Fibroblast of the aortic adventitia (primary cell): Measurements from ENCODE around the gene DNAH6. TPM values are rescaled to one million over a fixed set of nuclear protein-coding genes. Genes with fewer than 3 reads are reported as not detected.

Experiments used
- DNase-seq: peaks from one replicate; pipeline ENCODE4 v3.0.0-alpha.2; 2010; ENCODE audit warnings: low read depth
- H3K4me3 ChIP-seq: 2 replicates; pipeline ENCODE4 v1.5.1; 2011; ENCODE audit warnings: low read depth, mild to moderate bottlenecking, control low read depth, low read length, moderate library complexity
- total RNA-seq: library from RNA; depleted of rRNA; stranded (reverse); fragments of >200 nt; gene quantifications from 2 replicates; pipeline ENCODE4 v1.2.3, GENCODE V29; 2012; ENCODE audit warnings: low replicate concordance
- TF ChIP-seq, protein P1 (sequence below): IDR thresholded peaks from 2 replicates; pipeline ENCODE4 v1.5.1; 2011; ENCODE audit warnings: mild to moderate bottlenecking, low read length, control low read depth, inconsistent platforms; ENCODE audit not compliant: insufficient read depth

Gene DNAH6
- total RNA-seq, 1 donor = under 0.01 TPM

DNA sequence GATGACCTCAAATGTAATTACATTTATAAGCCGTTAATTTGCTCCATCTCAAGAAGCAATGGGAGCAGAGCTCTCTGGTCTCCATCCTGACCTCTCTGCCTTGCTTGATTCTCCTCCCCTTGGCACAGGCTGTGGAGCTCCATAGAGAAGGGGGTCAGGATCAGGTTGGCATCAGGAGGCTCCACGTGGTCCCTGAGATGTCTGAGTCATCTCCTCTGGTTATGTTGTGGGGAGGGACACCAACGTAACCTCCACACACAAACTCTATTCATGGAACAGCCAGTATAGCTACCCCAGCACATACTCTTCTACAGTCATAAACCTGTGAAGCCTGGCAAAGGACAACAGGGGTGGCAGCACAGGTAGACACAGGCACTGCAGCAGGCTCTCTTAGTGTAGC is 335.6 kb downstream of the DNAH6 start:
- no peak overlapping the region for H3K4me3 ChIP-seq
- no peak for DNase-seq
- TF ChIP-seq, protein P1, sequence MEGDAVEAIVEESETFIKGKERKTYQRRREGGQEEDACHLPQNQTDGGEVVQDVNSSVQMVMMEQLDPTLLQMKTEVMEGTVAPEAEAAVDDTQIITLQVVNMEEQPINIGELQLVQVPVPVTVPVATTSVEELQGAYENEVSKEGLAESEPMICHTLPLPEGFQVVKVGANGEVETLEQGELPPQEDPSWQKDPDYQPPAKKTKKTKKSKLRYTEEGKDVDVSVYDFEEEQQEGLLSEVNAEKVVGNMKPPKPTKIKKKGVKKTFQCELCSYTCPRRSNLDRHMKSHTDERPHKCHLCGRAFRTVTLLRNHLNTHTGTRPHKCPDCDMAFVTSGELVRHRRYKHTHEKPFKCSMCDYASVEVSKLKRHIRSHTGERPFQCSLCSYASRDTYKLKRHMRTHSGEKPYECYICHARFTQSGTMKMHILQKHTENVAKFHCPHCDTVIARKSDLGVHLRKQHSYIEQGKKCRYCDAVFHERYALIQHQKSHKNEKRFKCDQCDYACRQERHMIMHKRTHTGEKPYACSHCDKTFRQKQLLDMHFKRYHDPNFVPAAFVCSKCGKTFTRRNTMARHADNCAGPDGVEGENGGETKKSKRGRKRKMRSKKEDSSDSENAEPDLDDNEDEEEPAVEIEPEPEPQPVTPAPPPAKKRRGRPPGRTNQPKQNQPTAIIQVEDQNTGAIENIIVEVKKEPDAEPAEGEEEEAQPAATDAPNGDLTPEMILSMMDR = no peak

DNA sequence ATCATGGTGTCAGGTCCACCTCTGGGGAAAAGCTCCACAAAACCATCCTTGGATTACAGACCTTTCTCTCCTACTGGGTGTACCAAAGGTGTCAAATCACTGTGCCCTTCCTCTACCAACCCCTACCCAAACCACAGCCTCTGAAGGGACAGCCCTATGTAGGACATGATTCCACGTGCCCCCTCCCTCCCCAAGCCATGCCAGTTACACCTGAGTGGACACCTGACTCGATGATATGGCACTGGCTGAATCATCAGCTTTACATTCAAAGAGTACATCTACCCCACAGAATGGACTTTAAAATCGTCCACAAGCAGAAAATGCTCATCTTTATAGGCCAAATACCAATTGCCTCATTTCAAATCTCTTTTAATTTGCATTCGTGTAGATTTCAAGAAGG is 338.6 kb downstream of the DNAH6 start:
- TF ChIP-seq, protein P1 = no peak
- H3K4me3 ChIP-seq = no peak overlapping the region
- DNase-seq = no peak

DNA sequence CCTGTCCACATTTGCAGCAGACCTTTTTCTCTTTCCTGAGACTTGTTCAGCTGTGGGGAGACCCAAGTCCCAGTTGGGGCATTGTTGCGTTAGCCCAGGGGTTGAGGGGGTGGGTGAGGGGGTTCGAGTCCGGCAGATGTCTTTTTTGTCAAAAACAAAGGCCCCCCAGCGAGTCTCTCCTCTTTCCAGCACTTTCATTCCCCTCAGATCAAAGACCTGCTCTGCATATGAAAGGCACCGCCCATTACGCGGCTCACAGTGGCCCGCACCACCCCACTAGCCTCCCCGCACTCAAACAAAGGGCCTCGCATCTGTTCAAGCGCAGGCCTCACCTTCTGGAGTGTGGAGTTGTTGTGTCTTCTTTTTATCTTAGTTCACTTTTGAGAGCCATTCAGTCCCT is 339.4 kb downstream of the DNAH6 start:
- TF ChIP-seq, protein P1 = no peak
- no peak for DNase-seq
- H3K4me3 ChIP-seq = no peak overlapping the region

DNA sequence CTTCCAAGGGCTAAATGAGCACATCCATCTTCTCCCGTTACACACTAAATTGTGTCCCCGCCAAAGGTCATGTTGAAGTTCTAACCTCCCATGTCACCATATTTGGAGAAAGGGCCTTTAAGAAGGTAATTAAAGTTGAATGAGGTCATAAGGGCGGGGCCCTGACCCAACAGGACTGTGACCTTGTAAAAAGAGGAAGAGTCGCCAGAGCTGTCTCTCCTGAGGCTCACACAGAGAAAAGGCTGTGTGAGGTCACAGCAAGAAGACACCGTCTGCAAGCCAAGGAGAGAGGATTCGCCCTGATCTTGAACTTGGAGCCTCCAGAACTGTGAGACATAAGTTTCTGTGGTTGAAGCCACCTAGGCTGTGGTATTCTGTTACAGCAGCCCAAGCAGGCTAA is 340.5 kb downstream of the DNAH6 start:
- TF ChIP-seq, protein P1 = no peak
- no peak overlapping the region for H3K4me3 ChIP-seq
- no peak for DNase-seq

DNA sequence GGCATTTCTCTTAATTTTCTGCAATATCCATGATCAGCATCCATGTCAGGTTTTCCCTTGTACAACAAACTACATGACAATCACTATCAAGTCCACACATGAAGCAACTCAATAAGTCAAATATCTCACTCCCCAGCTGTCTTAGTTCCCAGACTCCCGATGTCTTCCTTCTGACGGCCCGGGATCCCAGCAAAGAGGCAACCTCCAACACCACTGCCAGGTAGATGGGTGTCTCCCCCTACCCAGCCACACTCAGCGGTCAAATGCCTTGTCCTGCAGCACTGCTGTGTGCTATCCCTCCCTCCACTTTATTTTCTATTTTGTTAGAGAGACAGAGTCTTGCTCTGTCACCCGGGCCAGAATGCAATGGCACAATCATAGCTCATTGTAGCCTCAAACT is 341.3 kb downstream of the DNAH6 start:
- TF ChIP-seq, protein P1 = no peak
- no peak for DNase-seq
- H3K4me3 ChIP-seq = no peak overlapping the region

DNA sequence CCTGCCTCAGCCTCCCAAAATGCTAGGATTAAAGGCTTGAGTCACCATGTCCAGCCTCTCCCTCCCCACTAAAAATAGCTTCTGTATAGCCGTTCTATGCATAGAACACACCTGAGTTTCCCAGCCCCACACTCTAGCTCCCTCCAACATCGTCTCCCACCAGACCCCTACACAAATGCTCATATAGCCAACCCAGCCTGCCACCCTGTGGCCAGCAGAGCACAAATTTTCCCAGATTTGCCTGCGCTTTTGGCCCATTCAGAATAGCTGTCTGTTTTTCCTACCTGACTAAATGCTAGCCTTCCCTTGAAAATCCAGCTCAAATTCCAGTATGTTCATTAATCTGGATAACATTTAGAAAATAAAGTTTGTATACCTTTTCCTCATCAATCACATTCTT is 341.8 kb downstream of the DNAH6 start:
- TF ChIP-seq, protein P1 = peak; percentile 34
- no peak overlapping the region for H3K4me3 ChIP-seq
- no peak for DNase-seq

DNA sequence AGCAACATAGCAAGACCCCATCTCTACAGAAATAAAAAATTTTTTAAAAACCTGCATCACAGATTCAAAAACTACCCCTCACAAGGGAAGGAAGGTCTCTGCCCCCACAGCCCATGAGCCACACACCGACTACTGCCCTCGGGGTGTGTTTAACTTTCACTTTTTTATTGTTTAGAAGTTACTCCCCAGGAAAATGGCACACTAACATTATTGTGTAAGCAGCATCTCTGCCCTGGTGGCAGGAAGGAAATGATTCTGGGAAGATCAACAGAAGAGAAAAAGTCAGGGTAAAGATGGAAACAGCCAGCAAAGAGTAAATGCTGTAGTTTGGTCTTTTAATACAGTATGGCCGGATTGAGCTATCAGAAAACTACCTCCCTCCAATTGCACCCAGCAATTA is 342.6 kb downstream of the DNAH6 start:
- TF ChIP-seq, protein P1 = no peak
- no peak overlapping the region for H3K4me3 ChIP-seq
- DNase-seq = no peak
